Measurements from ENCODE around the gene EP300.
"Not testable (repeated sequence)": the region's sequence is repeated elsewhere in the genome, so short reads cannot be mapped to it uniquely, and the experiment has no call there.

Gene EP300

DNA sequence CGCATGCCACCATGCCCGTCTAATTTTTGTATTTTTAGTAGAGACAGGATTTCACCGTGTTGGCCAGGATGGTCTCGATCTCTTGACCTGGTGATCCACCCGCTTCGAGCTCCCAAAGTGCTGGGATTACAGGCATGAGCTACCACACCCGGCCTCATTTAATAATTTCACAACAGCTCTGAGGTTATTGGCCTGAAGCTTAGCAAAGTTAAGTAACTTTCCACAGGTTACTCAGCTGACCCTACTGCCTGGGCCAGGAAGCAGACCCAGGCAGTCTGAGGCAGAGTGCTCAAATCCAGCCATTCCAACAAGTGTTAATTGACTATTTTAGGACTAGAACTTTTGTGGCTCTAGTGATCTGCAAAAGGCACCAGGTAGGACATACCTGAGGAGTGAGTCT is 60.5 kb downstream of the EP300 start:
- DNase-seq (ENCODE audit: low read depth), result no peak

DNA sequence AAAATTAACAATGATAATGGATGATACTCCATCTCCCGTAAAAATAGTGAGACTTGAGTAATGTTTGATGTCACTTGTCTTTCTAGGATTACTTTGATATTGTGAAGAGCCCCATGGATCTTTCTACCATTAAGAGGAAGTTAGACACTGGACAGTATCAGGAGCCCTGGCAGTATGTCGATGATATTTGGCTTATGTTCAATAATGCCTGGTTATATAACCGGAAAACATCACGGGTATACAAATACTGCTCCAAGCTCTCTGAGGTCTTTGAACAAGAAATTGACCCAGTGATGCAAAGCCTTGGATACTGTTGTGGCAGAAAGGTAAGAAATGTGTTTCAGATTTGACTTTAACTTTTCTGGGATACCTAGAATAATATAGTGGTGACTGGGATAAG is 64.7 kb downstream of the EP300 start:
- no peak for DNase-seq (ENCODE audit: low read depth)

DNA sequence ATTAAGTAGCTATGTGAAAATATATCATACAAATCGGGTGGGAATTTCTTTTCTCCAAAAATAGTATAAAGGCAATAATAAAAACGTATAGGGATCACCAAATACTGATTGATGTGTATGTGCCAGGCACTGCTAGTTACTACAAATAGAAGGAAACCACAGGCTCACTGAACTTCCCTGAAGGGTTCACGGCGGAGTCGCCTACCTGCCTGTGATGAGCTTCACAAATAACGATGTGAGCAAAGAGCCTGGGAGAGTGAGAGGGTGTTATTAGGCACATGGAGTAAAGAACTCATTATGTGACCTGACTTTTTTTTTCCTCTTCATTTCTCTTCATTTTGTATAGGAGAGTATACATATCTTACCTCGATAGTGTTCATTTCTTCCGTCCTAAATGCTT is 76.8 kb downstream of the EP300 start:
- no peak for DNase-seq (ENCODE audit: low read depth)

DNA sequence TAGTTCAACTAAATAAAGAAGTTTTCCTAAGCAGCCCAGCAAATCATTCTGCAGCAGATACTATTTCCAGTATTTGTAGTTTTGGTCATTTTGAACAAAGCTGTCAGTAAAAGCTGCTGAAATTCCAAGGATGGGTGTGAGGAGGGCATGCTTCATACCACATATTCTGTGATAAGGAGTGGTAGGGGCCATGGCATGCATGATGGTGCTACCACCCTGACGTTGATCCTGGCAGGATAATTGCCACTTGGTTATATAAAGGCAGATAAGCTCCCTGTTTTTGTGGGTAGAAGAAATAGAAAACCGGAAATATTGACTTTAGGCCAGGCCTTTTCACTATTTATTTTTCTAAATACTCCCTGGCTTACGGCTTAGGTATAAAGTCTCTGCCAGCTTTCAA is 79.6 kb downstream of the EP300 start:
- no peak for DNase-seq (ENCODE audit: low read depth)

DNA sequence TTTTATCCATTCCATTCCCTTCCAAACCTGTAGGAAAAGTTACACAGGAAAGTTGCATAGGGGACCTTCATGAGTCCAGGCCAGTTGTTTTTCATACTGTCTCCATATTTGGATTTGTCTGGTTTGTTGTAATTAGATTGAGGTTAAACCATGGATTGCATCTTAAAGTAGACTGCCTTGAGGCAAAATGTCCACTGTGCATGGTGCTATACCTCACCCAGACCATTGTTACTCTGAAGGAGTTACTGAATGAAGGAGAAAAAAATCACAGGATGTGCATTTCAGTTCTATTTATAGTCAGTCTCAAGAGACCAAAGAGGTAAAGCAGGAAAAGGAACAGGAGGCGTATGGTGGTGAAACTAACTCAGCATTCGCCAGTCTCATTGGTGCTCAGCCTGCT is 83.2 kb downstream of the EP300 start:
- no peak for DNase-seq (ENCODE audit: low read depth)

- no peak for DNase-seq (ENCODE audit: low read depth)
These were observed 84.7 kb downstream of the EP300 start for GRCh38 chr22:41177040-41177621.

DNA sequence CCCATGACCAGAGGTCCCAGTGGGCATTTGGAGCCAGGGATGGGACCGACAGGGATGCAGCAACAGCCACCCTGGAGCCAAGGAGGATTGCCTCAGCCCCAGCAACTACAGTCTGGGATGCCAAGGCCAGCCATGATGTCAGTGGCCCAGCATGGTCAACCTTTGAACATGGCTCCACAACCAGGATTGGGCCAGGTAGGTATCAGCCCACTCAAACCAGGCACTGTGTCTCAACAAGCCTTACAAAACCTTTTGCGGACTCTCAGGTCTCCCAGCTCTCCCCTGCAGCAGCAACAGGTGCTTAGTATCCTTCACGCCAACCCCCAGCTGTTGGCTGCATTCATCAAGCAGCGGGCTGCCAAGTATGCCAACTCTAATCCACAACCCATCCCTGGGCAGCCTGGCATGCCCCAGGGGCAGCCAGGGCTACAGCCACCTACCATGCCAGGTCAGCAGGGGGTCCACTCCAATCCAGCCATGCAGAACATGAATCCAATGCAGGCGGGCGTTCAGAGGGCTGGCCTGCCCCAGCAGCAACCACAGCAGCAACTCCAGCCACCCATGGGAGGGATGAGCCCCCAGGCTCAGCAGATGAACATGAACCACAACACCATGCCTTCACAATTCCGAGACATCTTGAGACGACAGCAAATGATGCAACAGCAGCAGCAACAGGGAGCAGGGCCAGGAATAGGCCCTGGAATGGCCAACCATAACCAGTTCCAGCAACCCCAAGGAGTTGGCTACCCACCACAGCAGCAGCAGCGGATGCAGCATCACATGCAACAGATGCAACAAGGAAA is 85.4 kb downstream of the EP300 start:
- no peak for DNase-seq (ENCODE audit: low read depth)

DNA sequence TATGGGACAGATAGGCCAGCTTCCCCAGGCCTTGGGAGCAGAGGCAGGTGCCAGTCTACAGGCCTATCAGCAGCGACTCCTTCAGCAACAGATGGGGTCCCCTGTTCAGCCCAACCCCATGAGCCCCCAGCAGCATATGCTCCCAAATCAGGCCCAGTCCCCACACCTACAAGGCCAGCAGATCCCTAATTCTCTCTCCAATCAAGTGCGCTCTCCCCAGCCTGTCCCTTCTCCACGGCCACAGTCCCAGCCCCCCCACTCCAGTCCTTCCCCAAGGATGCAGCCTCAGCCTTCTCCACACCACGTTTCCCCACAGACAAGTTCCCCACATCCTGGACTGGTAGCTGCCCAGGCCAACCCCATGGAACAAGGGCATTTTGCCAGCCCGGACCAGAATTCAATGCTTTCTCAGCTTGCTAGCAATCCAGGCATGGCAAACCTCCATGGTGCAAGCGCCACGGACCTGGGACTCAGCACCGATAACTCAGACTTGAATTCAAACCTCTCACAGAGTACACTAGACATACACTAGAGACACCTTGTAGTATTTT is 86.1 kb downstream of the EP300 start:
- DNase-seq (ENCODE audit: low read depth), result no peak

- not testable (repeated sequence) for DNase-seq (ENCODE audit: low read depth)
These were observed 88.0 kb downstream of the EP300 start for GRCh38 chr22:41180362-41180761.

- DNase-seq (ENCODE audit: low read depth), result no peak
These were observed 88.5 kb downstream of the EP300 start for GRCh38 chr22:41180926-41181325.

GRCh38 chr22:41181349-41182241 is 89.2 kb downstream of the EP300 start:
- no peak for DNase-seq (ENCODE audit: low read depth)

DNA sequence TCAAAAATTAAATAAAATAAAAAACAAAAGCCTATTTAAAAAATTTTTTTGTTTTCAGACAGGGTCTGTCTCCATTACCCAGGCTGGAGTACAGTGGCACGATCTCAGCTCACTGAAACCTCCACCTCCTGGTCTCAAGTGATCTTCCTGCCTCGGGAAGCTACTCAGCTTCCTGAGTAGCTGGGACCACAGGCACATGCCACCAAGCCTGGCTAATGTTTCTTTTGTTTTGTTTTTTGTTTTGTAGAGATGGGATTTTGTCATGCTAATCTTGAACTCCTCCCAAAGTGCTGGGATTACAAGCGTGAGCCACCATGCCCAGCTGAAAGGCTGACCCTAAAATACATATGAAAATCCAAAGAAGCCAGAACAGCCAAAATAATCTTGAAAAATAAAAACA is 92.3 kb downstream of the EP300 start:
- DNase-seq (ENCODE audit: low read depth), result no peak

GRCh38 chr22:41191467-41191866 is 99.1 kb downstream of the EP300 start:
- DNase-seq (ENCODE audit: low read depth), result no peak

- DNase-seq (ENCODE audit: low read depth), result no peak
These were observed 101.4 kb downstream of the EP300 start for GRCh38 chr22:41193829-41194228.

DNA sequence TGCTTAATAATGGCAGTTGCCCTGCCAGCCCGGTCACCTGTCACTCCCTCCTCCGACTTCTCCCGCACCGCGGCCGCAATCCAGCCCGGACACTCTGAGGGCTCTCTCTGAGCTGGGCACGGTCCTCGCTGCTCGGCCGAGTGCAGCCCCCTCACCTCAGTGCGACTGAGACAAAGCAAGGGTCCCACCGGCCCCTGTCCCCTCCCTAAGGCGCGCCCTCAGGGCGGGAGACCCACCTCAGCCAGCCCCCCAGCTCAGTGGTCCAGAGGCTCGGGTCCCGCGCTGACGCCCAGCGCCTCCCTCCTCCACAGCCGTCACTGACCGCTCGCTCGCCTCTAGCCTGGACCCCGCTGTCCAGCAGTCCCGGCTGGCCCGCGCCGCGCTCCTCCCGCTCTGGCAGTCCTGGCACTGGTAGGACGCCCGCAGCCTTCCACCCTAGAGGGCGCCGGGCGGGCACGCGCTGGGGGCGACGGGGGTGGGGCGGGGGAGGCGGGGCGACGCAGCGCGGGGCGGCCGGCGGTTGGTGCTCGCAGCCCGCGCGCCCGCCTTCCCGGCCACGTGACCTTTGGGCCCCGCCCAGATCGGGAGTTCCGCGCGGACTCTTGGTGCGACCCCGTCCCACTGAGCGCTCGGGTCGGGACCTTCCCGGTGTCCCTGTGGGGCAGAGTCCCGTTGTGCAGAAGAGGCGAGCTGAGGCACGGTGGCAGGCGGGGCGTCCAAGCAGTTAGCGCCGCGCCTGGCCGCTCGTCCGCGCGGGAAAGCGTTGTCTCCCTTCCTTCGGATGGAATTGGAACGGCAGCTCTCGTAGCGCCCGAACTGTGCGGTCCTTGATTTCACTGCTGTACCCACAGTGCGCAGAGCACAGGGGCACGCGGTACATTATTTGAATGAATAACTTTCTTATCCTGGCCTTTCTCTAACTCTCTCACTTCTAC is 104.9 kb downstream of the EP300 start:
- peak; percentile 5 for DNase-seq (ENCODE audit: low read depth)

- no peak for DNase-seq (ENCODE audit: low read depth)
These were observed 105.7 kb downstream of the EP300 start for GRCh38 chr22:41198027-41198580.

DNA sequence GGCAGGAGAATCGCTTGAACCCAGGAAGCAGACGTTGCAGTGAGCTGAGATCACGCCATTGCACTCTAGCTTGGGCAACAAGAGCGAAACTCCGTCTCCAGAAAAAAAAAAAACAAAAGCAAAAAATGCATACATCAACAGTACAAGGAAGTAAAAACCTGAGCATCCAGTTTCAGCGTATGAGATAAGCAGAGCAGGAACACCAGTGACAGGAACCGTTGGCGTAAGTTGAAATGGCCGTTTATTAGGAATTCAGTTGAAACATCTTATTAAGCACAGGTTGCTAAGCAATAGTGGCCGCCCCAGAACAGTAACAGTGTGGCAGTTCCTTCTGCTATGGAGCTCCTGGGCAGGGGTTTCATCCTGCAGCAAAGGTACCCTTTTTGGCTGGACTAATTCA is 108.7 kb downstream of the EP300 start:
- no peak for DNase-seq (ENCODE audit: low read depth)

DNA sequence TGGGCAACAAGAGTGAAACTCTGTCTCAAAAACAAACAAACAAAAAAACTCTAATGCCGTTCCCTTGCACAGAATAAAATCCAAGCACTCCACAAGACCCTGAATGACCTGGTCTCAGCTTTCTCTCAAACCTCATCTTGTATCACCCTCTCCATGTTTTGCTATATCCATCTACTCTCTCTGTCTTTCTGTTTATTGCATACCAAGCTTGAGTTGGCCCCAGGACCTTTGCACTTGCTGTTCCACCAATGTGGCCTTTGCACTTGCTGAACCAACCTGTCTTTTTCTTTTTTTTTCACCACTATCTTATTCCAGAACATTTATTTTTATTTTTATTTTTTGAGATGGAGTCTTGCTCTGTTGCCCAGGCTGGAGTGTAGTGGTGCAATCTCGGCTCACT is 110.7 kb downstream of the EP300 start:
- no peak for DNase-seq (ENCODE audit: low read depth)

DNA sequence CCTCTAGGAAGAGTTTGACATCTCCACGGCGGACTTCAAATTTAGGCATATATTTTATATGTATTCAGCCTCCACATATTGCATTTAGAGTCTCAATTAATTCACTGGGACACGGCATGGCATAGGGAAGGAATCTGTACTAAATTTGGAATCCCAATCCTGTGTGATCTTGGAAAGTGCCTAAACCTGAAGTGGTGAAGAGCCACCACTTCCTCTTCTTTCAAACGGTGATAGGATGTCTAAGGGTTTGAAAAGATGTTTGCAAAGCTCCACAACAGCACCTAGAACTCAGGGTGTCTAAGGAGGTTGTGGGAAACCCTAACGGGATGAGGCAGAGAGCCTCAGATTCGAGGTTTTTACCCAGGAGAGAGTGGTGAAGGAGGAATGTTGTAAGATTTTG is 111.7 kb downstream of the EP300 start:
- no peak for DNase-seq (ENCODE audit: low read depth)

GRCh38 chr22:41204992-41205900 is 112.9 kb downstream of the EP300 start, which contains the start of gene L3MBTL2:
L3MBTL2 (plus strand) TSS chr22:41205312; CDS start chr22:41205363, 51 bp downstream.
- peak; percentile 87 for DNase-seq (ENCODE audit: low read depth)
